Subcutaneous abdominal adipose tissue (tissue), 5 donors: ENCODE measurements around the gene RPL35A.
"Not testable (repeated sequence)": the region's sequence is repeated elsewhere in the genome, so short reads cannot be mapped to it uniquely, and the experiment has no call there.

Source experiments
- H3K27ac ChIP-seq: one replicate; pipeline ENCODE4 v1.7.0; 2013; ENCODE audit warnings: low read depth, mild to moderate bottlenecking, inconsistent platforms, low read length, moderate library complexity
- H3K27me3 ChIP-seq, 5 donors: one replicate each; pipeline ENCODE4 v1.7.0; 2013; ENCODE audit warnings: low read length in 5 of 5, inconsistent platforms in 1 of 5; ENCODE audit not compliant: control insufficient read depth in 5 of 5, insufficient read depth in 4 of 5
- H3K36me3 ChIP-seq, 5 donors: one replicate each; pipeline ENCODE4 v1.7.0; 2013; ENCODE audit warnings: low read length in 5 of 5; ENCODE audit not compliant: control insufficient read depth in 5 of 5, insufficient read depth in 5 of 5
- H3K4me1 ChIP-seq, 5 donors: one replicate each; pipeline ENCODE4 v1.7.0; 2013; ENCODE audit warnings: low read length in 5 of 5, mild to moderate bottlenecking in 3 of 5, moderate library complexity in 1 of 5; ENCODE audit not compliant: control insufficient read depth in 5 of 5, insufficient read depth in 5 of 5
- H3K4me3 ChIP-seq, 5 donors: one replicate each; pipeline ENCODE4 v1.7.0; 2013; ENCODE audit warnings: low read length in 5 of 5, low read depth in 1 of 5
- H3K9ac ChIP-seq, 5 donors: one replicate each; pipeline ENCODE4 v1.7.0; 2013; ENCODE audit warnings: low read length in 5 of 5, mild to moderate bottlenecking in 4 of 5, moderate library complexity in 3 of 5
- H3K9me3 ChIP-seq, 5 donors: one replicate each; pipeline ENCODE4 v1.7.0; 2013; ENCODE audit warnings: low read length in 5 of 5; ENCODE audit not compliant: control insufficient read depth in 5 of 5
- donor health status: healthy.
- donor health status: healthy.
- donor health status: healthy.
- donor health status: healthy.
- donor health status: healthy.

Gene RPL35A

GRCh38 chr3:197959891-197960693 is 10.1 kb downstream of the RPL35A start, which contains the start of gene LMLN:
Gene LMLN (plus strand): TSS chr3:197960217. CDS start chr3:197960246, 29 bp downstream.
- H3K9me3 ChIP-seq, result no peaks in the 10 kb centered on the region
- H3K4me3 ChIP-seq, result peak within 1 kb of the TSS; percentile 85 to 99 (median 91)
- peaks cover 8 to 17% (median 16%) of the 10 kb centered on the region in 5 donors for H3K36me3 ChIP-seq
- H3K27me3 ChIP-seq, result no peaks in the 10 kb centered on the region
- H3K27ac ChIP-seq, result peak within 1 kb of the TSS; percentile 89
- H3K4me1 ChIP-seq, result peaks cover 2 to 48% (median 44%) of the 10 kb centered on the region in 5 donors
- H3K9ac ChIP-seq, result peak within 1 kb of the TSS; percentile 85 to 94 (median 89)

- H3K9ac ChIP-seq, result peak overlapping the region; percentile 85 to 94 (median 89)
- peak overlapping the region; percentile 89 for H3K27ac ChIP-seq
- no peaks in the 10 kb centered on the region for H3K27me3 ChIP-seq
- H3K9me3 ChIP-seq, result no peaks in the 10 kb centered on the region
- H3K4me1 ChIP-seq, result peaks cover 2 to 48% (median 44%) of the 10 kb centered on the region in 5 donors
- peak overlapping the region; percentile 85 to 99 (median 91) for H3K4me3 ChIP-seq
- peaks cover 3 to 9% (median 8%) of the 10 kb centered on the region in 5 donors for H3K36me3 ChIP-seq
These were observed 10.9 kb downstream of the RPL35A start for GRCh38 chr3:197960694-197961581.

- Histone ChIP-seq H3K9ac (peak overlapping the region in 2 of 5 donors; percentile 85 to 93), H3K4me3 (no peak overlapping the region), H3K9me3 (no peaks in the 10 kb centered on the region), H3K27me3 (no peaks in the 10 kb centered on the region), H3K36me3 (peaks cover 0 to 4% (median 1%) of the 10 kb centered on the region in 5 donors), H3K4me1 (peaks cover 2 to 47% (median 42%) of the 10 kb centered on the region in 5 donors), H3K27ac (no peak overlapping the region)
These were observed 11.6 kb downstream of the RPL35A start for GRCh38 chr3:197961582-197961945.

GRCh38 chr3:197963019-197963637 is 13.1 kb downstream of the RPL35A start:
- Histone ChIP-seq H3K36me3 (no peaks in the 10 kb centered on the region), H3K27ac (no peak overlapping the region), H3K27me3 (no peaks in the 10 kb centered on the region), H3K4me3 (no peak overlapping the region), H3K9ac (no peak overlapping the region), H3K9me3 (peaks cover 0 to 5% (median 3%) of the 10 kb centered on the region in 5 donors), H3K4me1 (peaks cover 2 to 32% (median 27%) of the 10 kb centered on the region in 5 donors)

- H3K27me3 ChIP-seq, H3K4me3 ChIP-seq, H3K9me3 ChIP-seq, H3K4me1 ChIP-seq, H3K27ac ChIP-seq, H3K9ac ChIP-seq, H3K36me3 ChIP-seq: not testable (repeated sequence)
These were observed 17.5 kb downstream of the RPL35A start for GRCh38 chr3:197967337-197967989.

- H3K9me3 ChIP-seq, result peaks cover 0 to 5% (median 3%) of the 10 kb centered on the region in 5 donors
- no peak overlapping the region for H3K4me3 ChIP-seq
- H3K27ac ChIP-seq, result no peak overlapping the region
- H3K36me3 ChIP-seq, result peaks cover 0 to 3% (median 0%) of the 10 kb centered on the region in 5 donors
- no peaks in the 10 kb centered on the region for H3K4me1 ChIP-seq
- no peak overlapping the region for H3K9ac ChIP-seq
- H3K27me3 ChIP-seq, result no peaks in the 10 kb centered on the region
These were observed 20.6 kb downstream of the RPL35A start for GRCh38 chr3:197970588-197970987.

GRCh38 chr3:197974016-197974415 is 24.0 kb downstream of the RPL35A start:
- H3K4me3 ChIP-seq, result no peak overlapping the region
- peaks cover 0 to 15% (median 10%) of the 10 kb centered on the region in 5 donors for H3K36me3 ChIP-seq
- H3K27ac ChIP-seq, result no peak overlapping the region
- H3K9me3 ChIP-seq, result no peaks in the 10 kb centered on the region
- no peak overlapping the region for H3K9ac ChIP-seq
- H3K4me1 ChIP-seq, result no peaks in the 10 kb centered on the region
- H3K27me3 ChIP-seq, result no peaks in the 10 kb centered on the region

- Histone ChIP-seq H3K27me3 (no peaks in the 10 kb centered on the region), H3K4me3 (no peak overlapping the region), H3K9me3 (no peaks in the 10 kb centered on the region), H3K4me1 (no peaks in the 10 kb centered on the region), H3K36me3 (peaks cover 0 to 17% (median 10%) of the 10 kb centered on the region in 5 donors), H3K27ac (no peak overlapping the region), H3K9ac (no peak overlapping the region)
These were observed 25.3 kb downstream of the RPL35A start for GRCh38 chr3:197975311-197975710.

GRCh38 chr3:197983076-197983475 is 33.1 kb downstream of the RPL35A start:
- no peaks in the 10 kb centered on the region for H3K4me1 ChIP-seq
- H3K36me3 ChIP-seq, result peaks cover 0 to 15% (median 10%) of the 10 kb centered on the region in 5 donors
- no peaks in the 10 kb centered on the region for H3K9me3 ChIP-seq
- no peak overlapping the region for H3K9ac ChIP-seq
- H3K4me3 ChIP-seq, result no peak overlapping the region
- no peaks in the 10 kb centered on the region for H3K27me3 ChIP-seq
- no peak overlapping the region for H3K27ac ChIP-seq
